Osteocyte (in vitro differentiated cells): ENCODE results near the gene TMEM50A. TPM values are rescaled to one million over a fixed set of nuclear protein-coding genes. Genes with fewer than 3 reads are reported as not detected.

Source experiments
- DNase-seq: peaks from one replicate; pipeline ENCODE4 v3.0.0; 2021; ENCODE audit warnings: mixed read lengths; ENCODE audit not compliant: unreplicated experiment; ENCODE audit errors: extremely low spot score
- H3K27ac Mint-ChIP-seq: one replicate; pipeline ENCODE4 v1.8.0; 2021; ENCODE audit warnings: mild to moderate bottlenecking, mixed read lengths; ENCODE audit not compliant: unreplicated experiment
- H3K27me3 Mint-ChIP-seq: one replicate; pipeline ENCODE4 v1.8.0; 2021; ENCODE audit warnings: mixed read lengths; ENCODE audit not compliant: unreplicated experiment
- H3K36me3 Mint-ChIP-seq: one replicate; pipeline ENCODE4 v1.8.0; 2021; ENCODE audit warnings: mixed read lengths; ENCODE audit not compliant: unreplicated experiment
- H3K4me1 Mint-ChIP-seq: one replicate; pipeline ENCODE4 v1.8.0; 2021; ENCODE audit warnings: mixed read lengths; ENCODE audit not compliant: unreplicated experiment
- H3K4me3 Mint-ChIP-seq: one replicate; pipeline ENCODE4 v1.8.0; 2021; ENCODE audit warnings: mild to moderate bottlenecking, moderate library complexity, mixed read lengths; ENCODE audit not compliant: unreplicated experiment
- H3K9me3 Mint-ChIP-seq: one replicate; pipeline ENCODE4 v1.8.0; 2021; ENCODE audit warnings: mixed read lengths; ENCODE audit not compliant: unreplicated experiment
- total RNA-seq: library from RNA; stranded (reverse); gene quantifications from 2 replicates; pipeline ENCODE4 v1.2.1, GENCODE V29; 2021
- TF ChIP-seq, protein P1 (sequence below): fragments of 200-600 bp; sonication (generic); IDR thresholded peaks from 2 replicates; pipeline ENCODE4 v1.5.0; 2021; ENCODE audit warnings: antibody characterized with exemption, mild to moderate bottlenecking, moderate library complexity

TMEM50A gene
- total RNA-seq, 1 donor from 2014 or later = 142 TPM

DNA sequence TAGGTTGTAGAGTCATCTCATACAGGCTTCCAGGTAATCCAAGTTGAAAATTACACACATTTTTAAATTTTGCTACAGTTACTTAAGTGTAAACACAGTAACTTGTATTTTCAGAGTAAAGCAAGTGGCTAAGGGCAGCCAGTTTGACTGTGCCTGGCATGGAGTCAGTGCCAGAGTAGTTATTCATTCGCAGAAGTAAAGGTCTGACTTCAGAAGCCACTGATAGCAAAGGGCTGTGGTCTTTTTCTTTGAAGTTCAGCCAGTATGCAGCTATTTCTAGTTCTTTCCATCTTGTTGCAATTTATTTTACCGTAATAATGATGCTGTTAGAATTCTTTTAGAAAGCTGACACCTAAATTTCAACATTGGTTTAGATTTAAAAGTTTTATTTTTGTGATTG lies 9.4 kb downstream of the TMEM50A start:
- peaks cover 31% of the 10 kb centered on the region for H3K36me3 Mint-ChIP-seq
- peaks cover 24% of the 10 kb centered on the region for H3K4me1 Mint-ChIP-seq
- H3K27me3 Mint-ChIP-seq = no peaks in the 10 kb centered on the region
- TF ChIP-seq, protein P1, sequence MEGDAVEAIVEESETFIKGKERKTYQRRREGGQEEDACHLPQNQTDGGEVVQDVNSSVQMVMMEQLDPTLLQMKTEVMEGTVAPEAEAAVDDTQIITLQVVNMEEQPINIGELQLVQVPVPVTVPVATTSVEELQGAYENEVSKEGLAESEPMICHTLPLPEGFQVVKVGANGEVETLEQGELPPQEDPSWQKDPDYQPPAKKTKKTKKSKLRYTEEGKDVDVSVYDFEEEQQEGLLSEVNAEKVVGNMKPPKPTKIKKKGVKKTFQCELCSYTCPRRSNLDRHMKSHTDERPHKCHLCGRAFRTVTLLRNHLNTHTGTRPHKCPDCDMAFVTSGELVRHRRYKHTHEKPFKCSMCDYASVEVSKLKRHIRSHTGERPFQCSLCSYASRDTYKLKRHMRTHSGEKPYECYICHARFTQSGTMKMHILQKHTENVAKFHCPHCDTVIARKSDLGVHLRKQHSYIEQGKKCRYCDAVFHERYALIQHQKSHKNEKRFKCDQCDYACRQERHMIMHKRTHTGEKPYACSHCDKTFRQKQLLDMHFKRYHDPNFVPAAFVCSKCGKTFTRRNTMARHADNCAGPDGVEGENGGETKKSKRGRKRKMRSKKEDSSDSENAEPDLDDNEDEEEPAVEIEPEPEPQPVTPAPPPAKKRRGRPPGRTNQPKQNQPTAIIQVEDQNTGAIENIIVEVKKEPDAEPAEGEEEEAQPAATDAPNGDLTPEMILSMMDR = no peak
- H3K4me3 Mint-ChIP-seq = no peak overlapping the region
- DNase-seq = no peak
- H3K9me3 Mint-ChIP-seq = no peaks in the 10 kb centered on the region
- no peak overlapping the region for H3K27ac Mint-ChIP-seq

DNA sequence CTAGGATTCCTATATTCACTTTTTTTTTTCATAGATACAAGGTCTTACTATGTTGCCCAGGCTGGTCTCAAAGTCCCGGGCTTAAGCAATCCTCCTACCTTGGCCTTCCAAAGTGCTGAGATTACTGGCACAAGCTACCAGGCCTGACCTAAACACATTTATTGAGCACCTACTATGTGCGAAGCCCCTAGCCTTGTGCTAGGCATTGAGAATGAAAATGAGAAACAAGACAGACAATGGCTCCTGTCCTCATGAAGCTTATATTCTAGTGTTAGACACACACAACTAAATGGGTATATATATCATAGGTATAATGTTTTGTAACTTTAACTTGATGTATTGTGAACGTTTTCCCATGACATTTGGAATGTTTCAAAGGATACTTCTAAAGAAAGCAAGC lies 11.5 kb downstream of the TMEM50A start:
- H3K27me3 Mint-ChIP-seq = no peaks in the 10 kb centered on the region

DNA sequence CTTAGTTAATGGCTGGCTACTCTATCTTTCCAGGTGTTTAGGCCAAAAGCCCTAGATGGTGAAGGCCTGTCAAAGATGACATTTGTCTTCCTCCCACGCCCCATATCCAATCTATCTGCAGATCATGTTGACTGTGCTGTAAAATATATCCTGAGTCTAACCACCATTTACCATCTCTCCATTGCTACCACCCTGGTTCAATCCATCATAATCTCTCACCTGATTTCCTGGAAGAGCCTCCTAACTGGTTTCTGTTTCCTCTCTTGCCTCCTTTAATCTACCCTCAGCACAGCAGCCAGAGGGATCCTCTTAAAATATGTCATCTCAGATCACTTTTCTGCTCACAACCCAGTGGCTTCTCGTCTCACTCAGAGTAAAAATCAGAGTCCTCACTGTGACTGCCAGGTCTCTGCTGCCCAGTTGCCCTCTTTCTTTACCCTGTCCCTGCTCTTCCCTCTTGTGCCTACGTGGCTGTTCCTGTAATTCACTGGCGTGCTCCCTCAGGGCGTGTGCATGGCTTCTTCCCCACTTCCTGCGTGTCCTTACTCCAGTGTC lies 17.8 kb downstream of the TMEM50A start:
- H3K4me3 Mint-ChIP-seq = no peak overlapping the region
- H3K27ac Mint-ChIP-seq = no peak overlapping the region
- peaks cover 8% of the 10 kb centered on the region for H3K4me1 Mint-ChIP-seq
- H3K36me3 Mint-ChIP-seq = peaks cover 46% of the 10 kb centered on the region
- TF ChIP-seq, protein P1 = no peak
- no peaks in the 10 kb centered on the region for H3K9me3 Mint-ChIP-seq
- H3K27me3 Mint-ChIP-seq = no peaks in the 10 kb centered on the region
- no peak for DNase-seq

More for the DNA sequence above, 11.5 kb downstream of the TMEM50A start:
- Mint-ChIP-seq H3K4me3 (no peak overlapping the region), H3K36me3 (peaks cover 31% of the 10 kb centered on the region), H3K4me1 (peaks cover 9% of the 10 kb centered on the region), H3K27ac (no peak overlapping the region), H3K9me3 (no peaks in the 10 kb centered on the region)
- DNase-seq = no peak
- TF ChIP-seq, protein P1 = no peak

DNA sequence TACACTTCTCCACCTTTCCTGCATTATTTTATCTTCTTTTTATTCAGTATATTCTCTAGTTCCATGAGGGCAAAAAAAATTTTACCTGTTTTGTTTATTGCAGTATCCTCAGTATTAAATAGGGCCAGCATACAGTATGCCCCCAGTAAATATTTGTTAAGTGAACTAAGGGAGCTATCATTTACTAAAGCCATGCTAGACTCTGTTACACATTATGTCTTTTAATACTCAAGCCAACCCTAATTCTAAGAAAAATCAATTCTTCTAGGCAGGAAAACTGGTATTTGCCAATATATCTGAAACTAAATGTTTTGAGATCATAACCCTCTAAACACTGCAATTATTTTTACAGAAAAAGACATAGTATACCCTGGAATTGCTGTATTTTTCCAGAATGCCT lies 18.3 kb downstream of the TMEM50A start:
- peaks cover 13% of the 10 kb centered on the region for H3K4me1 Mint-ChIP-seq
- H3K9me3 Mint-ChIP-seq = no peaks in the 10 kb centered on the region
- DNase-seq = no peak
- peaks cover 51% of the 10 kb centered on the region for H3K36me3 Mint-ChIP-seq
- TF ChIP-seq, protein P1 = no peak
- peak overlapping the region; percentile 7 for H3K27ac Mint-ChIP-seq
- no peaks in the 10 kb centered on the region for H3K27me3 Mint-ChIP-seq
- H3K4me3 Mint-ChIP-seq = no peak overlapping the region

DNA sequence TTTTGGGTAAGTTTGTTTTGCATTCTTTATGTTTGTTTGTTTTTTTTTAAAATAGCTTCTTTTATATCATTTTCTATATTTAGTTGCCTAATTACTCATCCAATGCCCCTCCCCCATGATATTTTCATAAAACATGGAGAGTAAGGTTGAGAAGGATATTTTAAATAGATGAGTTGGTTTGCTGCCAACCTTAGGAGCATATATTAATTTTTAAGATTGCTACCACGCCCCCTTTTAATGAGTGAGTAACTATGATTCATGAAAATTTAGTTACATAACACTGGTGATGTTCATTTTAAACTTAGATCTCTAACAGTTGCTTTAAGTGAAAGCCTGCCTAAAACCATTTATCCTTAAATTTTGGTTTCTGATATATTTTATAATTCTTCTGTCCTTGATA lies 18.7 kb downstream of the TMEM50A start:
- TF ChIP-seq, protein P1 = no peak
- Mint-ChIP-seq H3K4me3 (no peak overlapping the region), H3K27ac (no peak overlapping the region), H3K27me3 (no peaks in the 10 kb centered on the region), H3K9me3 (no peaks in the 10 kb centered on the region), H3K4me1 (peaks cover 17% of the 10 kb centered on the region), H3K36me3 (peaks cover 53% of the 10 kb centered on the region)
- no peak for DNase-seq
